Body of pancreas (tissue), 4 donors: ENCODE results near the gene DNAH7. TPM values are rescaled to one million over a fixed set of nuclear protein-coding genes. Genes with fewer than 3 reads are reported as not detected.
A peak's percentile ranks its signal among the peaks of the same experiment; 100 is the strongest.

Experiments used
- ATAC-seq: fragments of 150-250 bp; one replicate; pipeline ENCODE4 v1.9.1; 2016
- DNase-seq, 4 donors: peaks; one replicate each; pipeline ENCODE4 v3.0.0-alpha.2; 2019
- H3K27ac ChIP-seq, 4 donors: fragments of 200-600 bp; sonication (generic); 1 replicate in 3 of 4; 2 replicates in 1 of 4; pipeline versions ENCODE4 v1.5.1 to v1.6.1; 2016 to 2019; ENCODE audit warnings: mild to moderate bottlenecking in 1 of 4, mixed read lengths in 1 of 4, moderate library complexity in 1 of 4
- H3K27me3 ChIP-seq, 2 donors: fragments of 200-600 bp; sonication (generic); one replicate each; pipeline ENCODE4 v1.6.0; 2016; ENCODE audit warnings: mild to moderate bottlenecking in 1 of 2
- H3K36me3 ChIP-seq, 2 donors: fragments of 200-600 bp; sonication (generic); replicated peaks in 1 of 2; 2 replicates each; pipeline ENCODE4 v1.5.1; 2016; ENCODE audit warnings: low read depth in 2 of 2; ENCODE audit not compliant: insufficient read depth in 1 of 2
- H3K4me1 ChIP-seq: fragments of 200-600 bp; sonication (generic); one replicate; pipeline ENCODE4 v1.6.0; 2016
- H3K4me3 ChIP-seq, 2 donors: fragments of 200-600 bp; sonication (generic); 1 replicate in 1 of 2; 2 replicates in 1 of 2; pipeline ENCODE4 v1.5.1; 2016 to 2019
- H3K9me3 ChIP-seq, 3 donors: fragments of 200-600 bp; sonication (generic); 1 replicate in 2 of 3; 2 replicates in 1 of 3; pipeline ENCODE4 v1.5.1; 2016
- POLR2A ChIP-seq, 3 donors: fragments of 450-650 bp; IDR thresholded peaks; one replicate each; pipeline ENCODE4 v1.6.1; 2016; ENCODE audit warnings: antibody characterized with exemption in 3 of 3, mild to moderate bottlenecking in 2 of 3
- WGBS, 2 donors: methylation state at CpG; one replicate each; pipeline ENCODE4 v1.1.5; 2017; 5-methylcytosine and 5-hydroxymethylcytosine counted together
- intact Hi-C: fragments of 100-400 bp; cut with DNase I; formaldehyde crosslinking; loops from one replicate; pipeline ENCODE4 v1.15.1; 2023
- total RNA-seq, 2 donors: library from RNA; depleted of rRNA; stranded (reverse); fragments of >200 nt; gene quantifications; one replicate each; pipeline ENCODE4 v1.1.0, GENCODE V29; 2016
- TF ChIP-seq, protein P1 (sequence below), 7 experiments: fragments of 450-650 bp in 4 of 7; fragments of 200-600 bp in 3 of 7; sonication (generic) in 3 of 7; IDR thresholded peaks; one replicate each; pipeline ENCODE4 v1.5.1; 2016 to 2019; ENCODE audit warnings: antibody characterized with exemption in 7 of 7

Gene DNAH7
- total RNA-seq, 2 donors from 2014 or later, result 7.8 to 11.2 TPM

DNA sequence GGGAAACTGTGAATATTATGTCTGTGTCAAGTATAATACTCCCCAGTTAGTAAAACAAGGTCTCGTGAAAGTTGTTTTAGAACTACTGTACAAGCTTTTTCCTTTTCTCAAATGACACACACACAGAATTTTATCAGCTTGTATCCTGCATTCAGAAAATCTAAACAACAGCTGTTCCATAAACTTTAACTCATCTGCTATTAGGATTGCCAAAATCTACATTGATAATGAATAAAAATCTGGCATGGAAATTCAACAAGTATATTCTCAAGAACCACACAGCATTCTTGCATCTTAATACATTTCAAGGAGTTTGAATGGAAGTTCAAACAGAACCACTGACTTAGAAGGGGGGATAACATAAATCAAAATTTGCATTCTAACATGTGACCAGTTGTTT, 260.4 kb downstream of the DNAH7 start:
- Histone ChIP-seq H3K9me3 (no peaks in the 10 kb centered on the region), H3K4me1 (no peaks in the 10 kb centered on the region), H3K27ac (no peak overlapping the region), H3K27me3 (no peaks in the 10 kb centered on the region), H3K36me3 (no peaks in the 10 kb centered on the region), H3K4me3 (no peak overlapping the region)
- intact Hi-C loops, result no loop called here
- DNase-seq (no peak), ATAC-seq (no peak)
- TF ChIP-seq, protein P1, sequence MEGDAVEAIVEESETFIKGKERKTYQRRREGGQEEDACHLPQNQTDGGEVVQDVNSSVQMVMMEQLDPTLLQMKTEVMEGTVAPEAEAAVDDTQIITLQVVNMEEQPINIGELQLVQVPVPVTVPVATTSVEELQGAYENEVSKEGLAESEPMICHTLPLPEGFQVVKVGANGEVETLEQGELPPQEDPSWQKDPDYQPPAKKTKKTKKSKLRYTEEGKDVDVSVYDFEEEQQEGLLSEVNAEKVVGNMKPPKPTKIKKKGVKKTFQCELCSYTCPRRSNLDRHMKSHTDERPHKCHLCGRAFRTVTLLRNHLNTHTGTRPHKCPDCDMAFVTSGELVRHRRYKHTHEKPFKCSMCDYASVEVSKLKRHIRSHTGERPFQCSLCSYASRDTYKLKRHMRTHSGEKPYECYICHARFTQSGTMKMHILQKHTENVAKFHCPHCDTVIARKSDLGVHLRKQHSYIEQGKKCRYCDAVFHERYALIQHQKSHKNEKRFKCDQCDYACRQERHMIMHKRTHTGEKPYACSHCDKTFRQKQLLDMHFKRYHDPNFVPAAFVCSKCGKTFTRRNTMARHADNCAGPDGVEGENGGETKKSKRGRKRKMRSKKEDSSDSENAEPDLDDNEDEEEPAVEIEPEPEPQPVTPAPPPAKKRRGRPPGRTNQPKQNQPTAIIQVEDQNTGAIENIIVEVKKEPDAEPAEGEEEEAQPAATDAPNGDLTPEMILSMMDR (IDR thresholded peaks at IDR 0.05), result no peak
- TF ChIP-seq POLR2A (IDR thresholded peaks at IDR 0.05), result no peak
- WGBS, 2 donors, result 92 to 94% methylated on average over 1 of the region's 1 CpG

DNA sequence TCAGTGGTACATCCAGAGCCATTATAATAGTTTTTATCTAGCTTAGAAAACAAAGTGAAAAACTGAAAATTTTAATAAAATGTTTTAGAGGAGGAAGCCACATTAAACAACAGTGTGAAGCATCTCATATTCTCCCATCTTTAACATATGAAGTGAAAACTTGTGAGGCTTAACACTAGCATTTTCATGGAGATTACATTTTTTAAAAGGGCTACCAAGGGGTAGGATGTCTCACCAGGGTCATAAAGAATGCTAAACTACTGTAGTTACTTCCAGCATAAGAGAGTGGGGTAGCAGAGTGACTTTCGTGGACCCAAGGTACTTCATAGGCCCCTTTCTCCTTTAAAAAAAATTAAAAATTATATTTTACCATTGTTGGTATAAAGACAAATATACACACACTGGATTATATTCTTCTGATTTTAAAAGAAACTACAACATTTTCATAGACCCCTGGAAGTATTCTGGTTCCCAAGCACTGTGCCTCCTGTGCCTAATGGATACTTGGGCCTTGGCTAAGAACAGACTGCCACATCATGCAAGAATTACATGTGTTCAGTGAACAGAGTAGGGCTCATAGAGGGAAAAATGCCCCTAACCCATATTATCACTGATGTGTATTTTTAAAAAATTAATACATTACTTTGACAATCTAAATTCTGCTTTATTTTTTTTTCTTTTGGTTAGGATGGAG, 263.2 kb downstream of the DNAH7 start:
- 83 to 88% methylated on average over 1 of the region's 1 CpG for WGBS, 2 donors
- DNase-seq, result no peak

DNA sequence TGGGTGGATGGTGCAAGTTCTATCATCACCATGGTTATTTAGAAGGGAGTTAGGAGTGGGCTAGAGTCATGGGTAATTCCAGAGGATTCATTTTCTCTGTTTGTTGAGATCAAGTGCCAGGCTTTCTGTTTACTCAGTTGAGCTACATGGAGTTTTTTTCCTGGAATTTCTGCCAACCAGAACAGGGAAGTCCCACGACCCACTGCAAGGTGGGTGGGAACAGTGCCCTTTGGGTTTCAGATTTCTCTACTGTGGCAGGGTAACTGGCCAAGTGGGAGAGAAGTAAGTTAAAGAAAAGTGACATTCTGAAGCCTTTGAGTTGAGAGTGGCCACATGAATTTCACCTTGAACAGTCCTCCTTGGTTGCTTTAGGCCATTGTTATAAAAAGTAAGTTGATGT, 272.8 kb downstream of the DNAH7 start:
- H3K36me3 ChIP-seq, result no peaks in the 10 kb centered on the region
- H3K27me3 ChIP-seq, result no peaks in the 10 kb centered on the region
- ATAC-seq (peak; percentile 70), DNase-seq (peak; percentile 21 to 55 (median 44))
- no peaks in the 10 kb centered on the region for H3K9me3 ChIP-seq
- peaks cover 14% of the 10 kb centered on the region for H3K4me1 ChIP-seq
- peak overlapping the region in 2 of 4 donors; percentile 33 to 65 for H3K27ac ChIP-seq
- WGBS, 2 donors, result 0 to 17% methylated on average over 1 of the region's 1 CpG
- intact Hi-C loops, result no loop called here
- no peak for TF ChIP-seq POLR2A (IDR thresholded peaks at IDR 0.05)
- TF ChIP-seq, protein P1 (IDR thresholded peaks at IDR 0.05), result no peak
- no peak overlapping the region for H3K4me3 ChIP-seq

More for the DNA sequence above, 263.2 kb downstream of the DNAH7 start:
- Histone ChIP-seq H3K27ac (no peak overlapping the region), H3K4me3 (no peak overlapping the region), H3K9me3 (no peaks in the 10 kb centered on the region), H3K27me3 (no peaks in the 10 kb centered on the region), H3K4me1 (no peaks in the 10 kb centered on the region), H3K36me3 (no peaks in the 10 kb centered on the region)
- intact Hi-C loops, result no loop called here
- TF ChIP-seq, protein P1 (IDR thresholded peaks at IDR 0.05), result no peak
- no peak for ATAC-seq

DNA sequence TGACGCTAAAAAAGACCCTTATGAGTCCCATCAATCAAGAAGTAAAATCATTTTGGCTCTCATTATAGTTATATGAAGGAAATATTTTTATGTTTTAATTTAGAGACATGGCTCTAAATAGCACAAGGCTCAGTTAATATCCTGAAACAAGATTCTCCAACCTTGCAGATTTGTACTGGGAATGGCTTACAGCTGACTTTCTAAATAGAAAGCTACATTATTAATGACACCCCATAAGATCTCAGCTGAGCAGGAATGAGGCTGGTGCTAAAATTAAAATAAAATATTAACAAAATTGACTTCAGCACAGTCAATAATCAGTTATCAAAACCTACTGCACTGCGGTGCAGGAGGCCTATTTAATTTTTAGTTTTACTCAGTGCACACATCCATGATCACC, 274.8 kb downstream of the DNAH7 start:
- intact Hi-C loops, result no loop called here
- H3K27me3 ChIP-seq, result no peaks in the 10 kb centered on the region
- DNase-seq (no peak), ATAC-seq (no peak)
- 68 to 73% methylated on average over 2 of the region's 2 CpGs for WGBS, 2 donors
- H3K9me3 ChIP-seq, result no peaks in the 10 kb centered on the region
- no peak for TF ChIP-seq POLR2A (IDR thresholded peaks at IDR 0.05)
- TF ChIP-seq, protein P1 (IDR thresholded peaks at IDR 0.05), result no peak
- H3K36me3 ChIP-seq, result no peaks in the 10 kb centered on the region
- no peak overlapping the region for H3K4me3 ChIP-seq
- no peak overlapping the region for H3K27ac ChIP-seq
- H3K4me1 ChIP-seq, result peaks cover 14% of the 10 kb centered on the region

DNA sequence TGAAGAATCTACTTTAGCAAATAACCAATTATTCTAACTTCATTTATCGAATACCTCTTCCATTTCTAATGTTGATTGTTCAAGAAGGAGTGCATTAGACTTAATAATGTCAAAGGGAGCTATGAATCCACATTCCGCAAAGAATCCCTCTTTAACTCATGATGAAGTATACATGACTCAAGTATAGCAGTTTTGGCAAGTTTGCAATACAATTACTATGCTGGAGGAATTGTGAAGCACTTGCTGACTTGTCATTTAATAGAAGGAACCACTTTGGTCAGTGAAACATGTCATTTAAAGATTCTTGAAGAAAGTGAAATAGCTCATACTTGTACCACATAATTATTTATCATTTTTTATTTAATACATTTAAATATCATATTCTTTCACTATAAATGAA, 286.5 kb downstream of the DNAH7 start:
- Histone ChIP-seq H3K27me3 (no peaks in the 10 kb centered on the region), H3K4me3 (no peak overlapping the region), H3K27ac (no peak overlapping the region), H3K4me1 (no peaks in the 10 kb centered on the region), H3K36me3 (no peaks in the 10 kb centered on the region), H3K9me3 (no peaks in the 10 kb centered on the region)
- intact Hi-C loops, result no loop called here
- 93% methylated on average over 2 of the region's 2 CpGs for WGBS, 2 donors
- TF ChIP-seq, protein P1 (IDR thresholded peaks at IDR 0.05), result no peak
- TF ChIP-seq POLR2A (IDR thresholded peaks at IDR 0.05), result no peak
- DNase-seq (no peak), ATAC-seq (no peak)
